Ishikawa (cell line): ENCODE results near the gene FAM20C.

ENCODE experiments used
- CEBPB ChIP-seq: IDR thresholded peaks from 2 replicates; pipeline ENCODE4 v1.6.1; 2012
- CREB1 ChIP-seq: IDR thresholded peaks from 2 replicates; pipeline ENCODE4 v1.6.1; 2012; ENCODE audit warnings: low read depth
- EGR1 ChIP-seq: IDR thresholded peaks from 2 replicates; pipeline ENCODE4 v1.6.1; 2012
- EP300 ChIP-seq: IDR thresholded peaks from 2 replicates; pipeline ENCODE4 v1.6.1; 2012; ENCODE audit warnings: borderline replicate concordance
- FOXM1 ChIP-seq: IDR thresholded peaks from 2 replicates; pipeline ENCODE4 v1.6.1; 2012; ENCODE audit warnings: low read depth, borderline replicate concordance
- MAX ChIP-seq: IDR thresholded peaks from 2 replicates; pipeline ENCODE4 v1.6.1; 2012
- NFIC ChIP-seq: IDR thresholded peaks from 2 replicates; pipeline ENCODE4 v1.6.1; 2012
- RAD21 ChIP-seq: IDR thresholded peaks from 2 replicates; pipeline ENCODE4 v1.6.1; 2012; ENCODE audit warnings: low read depth
- TAF1 ChIP-seq: IDR thresholded peaks from 2 replicates; pipeline ENCODE4 v1.6.1; 2012; ENCODE audit warnings: low read depth, mild to moderate bottlenecking
- TCF12 ChIP-seq: IDR thresholded peaks from 2 replicates; pipeline ENCODE4 v1.6.1; 2012; ENCODE audit warnings: low read depth
- TEAD4 ChIP-seq: IDR thresholded peaks from 2 replicates; pipeline ENCODE4 v1.6.1; 2012
- YY1 ChIP-seq: IDR thresholded peaks from 2 replicates; pipeline ENCODE4 v1.6.1; 2012; ENCODE audit warnings: low read depth
- ZBTB7A ChIP-seq: IDR thresholded peaks from 2 replicates; pipeline ENCODE4 v1.6.1; 2012; ENCODE audit warnings: low read depth
- TF ChIP-seq, protein P1 (sequence below): IDR thresholded peaks from 2 replicates; pipeline ENCODE4 v1.6.1; 2012; ENCODE audit warnings: low read depth, mild to moderate bottlenecking
- TF ChIP-seq, protein P2 (sequence below): IDR thresholded peaks from 2 replicates; pipeline ENCODE4 v1.6.1; 2012

Gene FAM20C

GRCh38 chr7:163971-164881, 28.1 kb upstream of the FAM20C start:
- TF ChIP-seq RAD21 (no peak), ZBTB7A (no peak), CREB1 (no peak), TAF1 (no peak), TCF12 (no peak), EP300 (no peak), NFIC (no peak), FOXM1 (no peak), CEBPB (no peak), EGR1 (no peak), MAX (no peak), YY1 (no peak)
- TF ChIP-seq, protein P1, sequence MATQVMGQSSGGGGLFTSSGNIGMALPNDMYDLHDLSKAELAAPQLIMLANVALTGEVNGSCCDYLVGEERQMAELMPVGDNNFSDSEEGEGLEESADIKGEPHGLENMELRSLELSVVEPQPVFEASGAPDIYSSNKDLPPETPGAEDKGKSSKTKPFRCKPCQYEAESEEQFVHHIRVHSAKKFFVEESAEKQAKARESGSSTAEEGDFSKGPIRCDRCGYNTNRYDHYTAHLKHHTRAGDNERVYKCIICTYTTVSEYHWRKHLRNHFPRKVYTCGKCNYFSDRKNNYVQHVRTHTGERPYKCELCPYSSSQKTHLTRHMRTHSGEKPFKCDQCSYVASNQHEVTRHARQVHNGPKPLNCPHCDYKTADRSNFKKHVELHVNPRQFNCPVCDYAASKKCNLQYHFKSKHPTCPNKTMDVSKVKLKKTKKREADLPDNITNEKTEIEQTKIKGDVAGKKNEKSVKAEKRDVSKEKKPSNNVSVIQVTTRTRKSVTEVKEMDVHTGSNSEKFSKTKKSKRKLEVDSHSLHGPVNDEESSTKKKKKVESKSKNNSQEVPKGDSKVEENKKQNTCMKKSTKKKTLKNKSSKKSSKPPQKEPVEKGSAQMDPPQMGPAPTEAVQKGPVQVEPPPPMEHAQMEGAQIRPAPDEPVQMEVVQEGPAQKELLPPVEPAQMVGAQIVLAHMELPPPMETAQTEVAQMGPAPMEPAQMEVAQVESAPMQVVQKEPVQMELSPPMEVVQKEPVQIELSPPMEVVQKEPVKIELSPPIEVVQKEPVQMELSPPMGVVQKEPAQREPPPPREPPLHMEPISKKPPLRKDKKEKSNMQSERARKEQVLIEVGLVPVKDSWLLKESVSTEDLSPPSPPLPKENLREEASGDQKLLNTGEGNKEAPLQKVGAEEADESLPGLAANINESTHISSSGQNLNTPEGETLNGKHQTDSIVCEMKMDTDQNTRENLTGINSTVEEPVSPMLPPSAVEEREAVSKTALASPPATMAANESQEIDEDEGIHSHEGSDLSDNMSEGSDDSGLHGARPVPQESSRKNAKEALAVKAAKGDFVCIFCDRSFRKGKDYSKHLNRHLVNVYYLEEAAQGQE = no peak
- TF ChIP-seq, protein P2, sequence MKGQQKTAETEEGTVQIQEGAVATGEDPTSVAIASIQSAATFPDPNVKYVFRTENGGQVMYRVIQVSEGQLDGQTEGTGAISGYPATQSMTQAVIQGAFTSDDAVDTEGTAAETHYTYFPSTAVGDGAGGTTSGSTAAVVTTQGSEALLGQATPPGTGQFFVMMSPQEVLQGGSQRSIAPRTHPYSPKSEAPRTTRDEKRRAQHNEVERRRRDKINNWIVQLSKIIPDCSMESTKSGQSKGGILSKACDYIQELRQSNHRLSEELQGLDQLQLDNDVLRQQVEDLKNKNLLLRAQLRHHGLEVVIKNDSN = no peak

GRCh38 chr7:164882-165660, 27.3 kb upstream of the FAM20C start:
- no peak for TF ChIP-seq TEAD4
- TF ChIP-seq MAX = no peak
- no peak for TF ChIP-seq ZBTB7A
- TF ChIP-seq EGR1 = no peak
- TF ChIP-seq FOXM1 = no peak
- TF ChIP-seq, protein P2 = no peak
- no peak for TF ChIP-seq EP300
- TF ChIP-seq YY1 = no peak
- no peak for TF ChIP-seq RAD21

DNA sequence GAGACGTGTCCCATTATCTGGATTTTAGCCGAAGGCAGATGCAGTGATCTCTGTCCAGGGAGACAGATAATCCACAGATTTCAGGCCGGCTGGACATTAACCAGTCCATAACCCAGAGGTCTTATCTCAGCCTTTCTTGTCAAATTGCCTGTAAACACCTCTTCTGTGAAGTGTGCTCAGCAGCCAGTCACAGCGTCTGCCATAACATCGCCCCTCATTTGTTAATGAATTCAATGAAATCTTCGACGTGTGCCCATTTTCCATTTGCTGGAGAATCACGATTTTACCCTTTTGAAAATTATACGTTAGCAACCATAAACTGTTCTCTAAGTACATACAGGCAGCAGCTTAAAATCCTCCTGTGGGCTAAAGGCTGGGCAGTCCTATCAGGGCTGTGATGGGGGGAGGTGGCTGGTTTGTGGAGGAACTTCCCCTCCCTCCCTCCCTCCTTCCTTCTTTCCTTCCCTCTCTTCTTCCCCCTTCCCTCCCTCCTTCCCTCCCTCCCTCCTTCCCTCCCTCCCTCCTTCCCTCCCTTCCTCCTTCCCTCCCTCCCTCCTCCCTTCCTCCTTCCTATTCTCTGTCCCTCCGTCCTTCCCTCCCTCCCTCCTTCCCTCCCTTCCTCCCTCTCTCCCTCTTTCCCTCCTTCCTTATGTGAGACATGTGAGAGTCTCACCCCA, 26.6 kb upstream of the FAM20C start:
- TF ChIP-seq EP300 (no peak), TAF1 (no peak)

- no peak for TF ChIP-seq ZBTB7A
- no peak for TF ChIP-seq CEBPB
- TF ChIP-seq EP300 = no peak
- no peak for TF ChIP-seq CREB1
- no peak for TF ChIP-seq YY1
- no peak for TF ChIP-seq TEAD4
- no peak for TF ChIP-seq TAF1
- no peak for TF ChIP-seq EGR1
- TF ChIP-seq MAX = no peak
- TF ChIP-seq, protein P2 = no peak
- TF ChIP-seq RAD21 = no peak
Measured at GRCh38 chr7:166338-167060, 25.9 kb upstream of the FAM20C start.

GRCh38 chr7:167090-167855, 25.1 kb upstream of the FAM20C start:
- TF ChIP-seq TCF12 (no peak), CEBPB (no peak), NFIC (no peak), ZBTB7A (no peak), CREB1 (no peak), EGR1 (no peak), YY1 (no peak), RAD21 (no peak), MAX (no peak), TAF1 (no peak), FOXM1 (no peak), EP300 (no peak), TEAD4 (no peak)
- TF ChIP-seq, protein P1 = no peak
- TF ChIP-seq, protein P2 = no peak
